Measurements from ENCODE around the gene TNRC6C. TPM values are rescaled to one million over a fixed set of nuclear protein-coding genes. Genes with fewer than 3 reads are reported as not detected.

TNRC6C gene
- total and polyA plus RNA-seq, 9 of the 15 experiments (the other 6 are each of a cell fraction or from before 2014, with no cell fraction given) = 0.20 to 4.9 (median 2.3) TPM

DNA sequence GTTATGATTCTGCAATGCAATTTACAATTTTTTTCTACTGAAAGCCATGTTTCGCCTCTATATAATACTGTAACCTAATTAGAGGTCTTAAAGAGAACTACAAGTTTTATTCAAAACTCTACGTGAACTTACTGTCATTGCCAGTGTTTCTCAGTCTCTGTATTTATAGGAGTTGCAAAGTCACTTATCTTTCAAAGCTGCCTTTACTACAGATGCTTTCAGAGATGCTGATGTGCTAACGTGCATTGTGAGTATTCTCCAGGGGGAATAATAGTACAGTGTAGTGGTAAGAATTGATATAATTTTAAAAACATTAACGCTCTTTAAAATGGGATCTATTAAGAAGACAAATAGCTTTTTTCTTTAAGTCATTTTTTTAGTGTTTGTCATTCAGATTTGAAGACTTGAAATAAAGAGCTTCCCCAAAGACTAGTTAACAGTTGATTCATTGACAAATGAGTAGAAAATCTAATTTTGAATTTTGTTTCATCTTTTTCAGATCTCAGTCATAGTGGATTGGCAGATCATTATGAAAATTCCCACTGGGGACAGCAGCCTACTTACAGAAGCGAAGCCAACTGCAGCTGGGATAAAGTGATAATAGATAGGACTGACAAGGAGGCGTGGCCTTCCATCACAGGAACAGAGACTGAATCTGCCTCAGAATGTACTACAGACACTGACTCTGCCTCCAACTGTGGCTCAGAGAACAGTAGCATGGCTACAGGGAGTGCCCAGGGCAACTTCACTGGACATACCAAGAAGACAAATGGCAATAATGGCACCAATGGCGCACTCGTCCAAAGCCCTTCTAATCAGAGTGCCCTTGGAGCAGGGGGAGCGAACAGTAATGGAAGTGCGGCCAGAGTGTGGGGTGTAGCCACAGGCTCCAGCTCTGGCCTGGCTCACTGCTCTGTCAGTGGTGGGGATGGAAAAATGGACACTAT lies 90.1 kb downstream of the TNRC6C start (continued):
- TF ChIP-seq, protein P1, sequence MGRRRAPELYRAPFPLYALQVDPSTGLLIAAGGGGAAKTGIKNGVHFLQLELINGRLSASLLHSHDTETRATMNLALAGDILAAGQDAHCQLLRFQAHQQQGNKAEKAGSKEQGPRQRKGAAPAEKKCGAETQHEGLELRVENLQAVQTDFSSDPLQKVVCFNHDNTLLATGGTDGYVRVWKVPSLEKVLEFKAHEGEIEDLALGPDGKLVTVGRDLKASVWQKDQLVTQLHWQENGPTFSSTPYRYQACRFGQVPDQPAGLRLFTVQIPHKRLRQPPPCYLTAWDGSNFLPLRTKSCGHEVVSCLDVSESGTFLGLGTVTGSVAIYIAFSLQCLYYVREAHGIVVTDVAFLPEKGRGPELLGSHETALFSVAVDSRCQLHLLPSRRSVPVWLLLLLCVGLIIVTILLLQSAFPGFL (CRISPR knock-in tag; IDR thresholded peaks at IDR 0.05) = no peak
- TF ChIP-seq ZNF644 (tag; IDR thresholded peaks at IDR 0.05; ENCODE audit: low read depth) (no peak), ZNF24 (IDR thresholded peaks at IDR 0.05) (no peak), MCM5 (IDR thresholded peaks at IDR 0.05; ENCODE audit: low read depth) (no peak), ZNF589 (CRISPR knock-in tag; IDR thresholded peaks at IDR 0.05; ENCODE audit: low read depth) (no peak), ZNF316 (IDR thresholded peaks at IDR 0.05) (peak; percentile 33; the same call in 1 of the 2 replicates), RFX7 (CRISPR knock-in tag; IDR thresholded peaks at IDR 0.05) (no peak), TCF3 (CRISPR knock-in tag; IDR thresholded peaks at IDR 0.05) (peak; percentile 68), C11orf30 (IDR thresholded peaks at IDR 0.05; ENCODE audit: low read depth) (peak; percentile 56), ASH1L (IDR thresholded peaks at IDR 0.05; ENCODE audit: borderline replicate concordance, low read depth, partially characterized antibody) (no peak), HDAC1 (IDR thresholded peaks at IDR 0.05) (no peak), ARID1B (IDR thresholded peaks at IDR 0.05) (peak; percentile 77), RBM17 (IDR thresholded peaks at IDR 0.05; ENCODE audit: borderline replicate concordance, low read depth, low read length) (no peak), MTA2 (IDR thresholded peaks at IDR 0.05; ENCODE audit: low read depth) (no peak), ZNF717 (CRISPR knock-in tag; IDR thresholded peaks at IDR 0.05) (no peak), NUFIP1 (IDR thresholded peaks at IDR 0.05; ENCODE audit: partially characterized antibody) (peak; percentile 6), JUN (IDR thresholded peaks at IDR 0.05; ENCODE audit: borderline replicate concordance, low read depth, low read length) (no peak), JUN (CRISPR knock-in tag; IDR thresholded peaks at IDR 0.05; ENCODE audit: borderline replicate concordance) (no peak), SAFB2 (IDR thresholded peaks at IDR 0.05; ENCODE audit: borderline replicate concordance, low read depth, low read length, severe bottlenecking) (no peak), ZNF124 (CRISPR knock-in tag; IDR thresholded peaks at IDR 0.05) (no peak)
- TF ChIP-seq, protein P2, sequence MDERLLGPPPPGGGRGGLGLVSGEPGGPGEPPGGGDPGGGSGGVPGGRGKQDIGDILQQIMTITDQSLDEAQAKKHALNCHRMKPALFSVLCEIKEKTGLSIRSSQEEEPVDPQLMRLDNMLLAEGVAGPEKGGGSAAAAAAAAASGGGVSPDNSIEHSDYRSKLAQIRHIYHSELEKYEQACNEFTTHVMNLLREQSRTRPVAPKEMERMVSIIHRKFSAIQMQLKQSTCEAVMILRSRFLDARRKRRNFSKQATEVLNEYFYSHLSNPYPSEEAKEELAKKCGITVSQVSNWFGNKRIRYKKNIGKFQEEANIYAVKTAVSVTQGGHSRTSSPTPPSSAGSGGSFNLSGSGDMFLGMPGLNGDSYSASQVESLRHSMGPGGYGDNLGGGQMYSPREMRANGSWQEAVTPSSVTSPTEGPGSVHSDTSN (CRISPR knock-in tag; IDR thresholded peaks at IDR 0.05; ENCODE audit: low read depth) = no peak
- TF ChIP-seq, protein P2 (tag; conservative IDR thresholded peaks at IDR 0.05; ENCODE audit: low read depth) = peak; percentile 43; the same call in 1 of the 2 replicates
- TF ChIP-seq, protein P3, sequence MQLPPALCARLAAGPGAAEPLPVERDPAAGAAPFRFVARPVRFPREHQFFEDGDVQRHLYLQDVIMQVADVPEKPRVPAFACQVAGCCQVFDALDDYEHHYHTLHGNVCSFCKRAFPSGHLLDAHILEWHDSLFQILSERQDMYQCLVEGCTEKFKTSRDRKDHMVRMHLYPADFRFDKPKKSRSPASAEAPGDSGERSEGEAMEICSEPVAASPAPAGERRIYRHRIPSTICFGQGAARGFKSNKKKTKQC (CRISPR knock-in tag; IDR thresholded peaks at IDR 0.05) = no peak
- TF ChIP-seq, protein P4, sequence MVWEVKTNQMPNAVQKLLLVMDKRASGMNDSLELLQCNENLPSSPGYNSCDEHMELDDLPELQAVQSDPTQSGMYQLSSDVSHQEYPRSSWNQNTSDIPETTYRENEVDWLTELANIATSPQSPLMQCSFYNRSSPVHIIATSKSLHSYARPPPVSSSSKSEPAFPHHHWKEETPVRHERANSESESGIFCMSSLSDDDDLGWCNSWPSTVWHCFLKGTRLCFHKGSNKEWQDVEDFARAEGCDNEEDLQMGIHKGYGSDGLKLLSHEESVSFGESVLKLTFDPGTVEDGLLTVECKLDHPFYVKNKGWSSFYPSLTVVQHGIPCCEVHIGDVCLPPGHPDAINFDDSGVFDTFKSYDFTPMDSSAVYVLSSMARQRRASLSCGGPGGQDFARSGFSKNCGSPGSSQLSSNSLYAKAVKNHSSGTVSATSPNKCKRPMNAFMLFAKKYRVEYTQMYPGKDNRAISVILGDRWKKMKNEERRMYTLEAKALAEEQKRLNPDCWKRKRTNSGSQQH (CRISPR knock-in tag; IDR thresholded peaks at IDR 0.05) = no peak
